CD4-positive, alpha-beta memory T cell (primary cell): ENCODE data around the gene ENG. TPM values are rescaled to one million over a fixed set of nuclear protein-coding genes. Genes with fewer than 3 reads are reported as not detected.

Source experiments
- CTCF ChIA-PET: fragments of 350-600 bp; sonication (Branson Sonifier 250); formaldehyde crosslinking; loops from one replicate; lab custom pipeline; 2021; ENCODE audit warnings: inconsistent platforms; ENCODE audit not compliant: partially characterized antibody; lab: Charles Lee
- POLR2A ChIA-PET: fragments of 350-600 bp; sonication (Branson Sonifier 250); formaldehyde crosslinking; loops from one replicate; lab custom pipeline; 2021; ENCODE audit not compliant: partially characterized antibody; lab: Charles Lee
- DNase-seq, 5 donors: peaks; one replicate each; pipeline versions ENCODE4 v3.0.0 to v3.0.0-alpha.2; 2020 to 2022; ENCODE audit warnings: mixed read lengths in 1 of 5
- H3K27ac ChIP-seq: one replicate; pipeline ENCODE4 v1.7.0; 2013; ENCODE audit warnings: low read depth, low read length
- H3K27me3 ChIP-seq: 2 replicates; pipeline ENCODE4 v1.7.0; 2013; ENCODE audit warnings: mild to moderate bottlenecking, low read length, moderate library complexity; ENCODE audit not compliant: insufficient read depth
- H3K36me3 ChIP-seq: 2 replicates; pipeline ENCODE4 v1.7.0; 2013; ENCODE audit warnings: mild to moderate bottlenecking, low read length, moderate library complexity; ENCODE audit not compliant: insufficient read depth
- H3K4me1 ChIP-seq: 2 replicates; pipeline ENCODE4 v1.7.0; 2013; ENCODE audit warnings: mild to moderate bottlenecking, low read length, moderate library complexity; ENCODE audit not compliant: insufficient read depth
- H3K4me3 ChIP-seq, 2 donors: one replicate each; pipeline ENCODE4 v1.7.0; 2013; ENCODE audit warnings: low read length in 2 of 2, mild to moderate bottlenecking in 1 of 2
- H3K9me3 ChIP-seq, 2 donors: one replicate each; pipeline ENCODE4 v1.7.0; 2013; ENCODE audit warnings: low read length in 2 of 2, control low read depth in 1 of 2; ENCODE audit not compliant: control insufficient read depth in 1 of 2
- H3K27ac Mint-ChIP-seq, 7 donors: one replicate each; pipeline ENCODE4 v1.8.0; 2020 to 2021; ENCODE audit warnings: mixed read lengths in 7 of 7, mild to moderate bottlenecking in 6 of 7, inconsistent platforms in 3 of 7, moderate library complexity in 3 of 7
- H3K27me3 Mint-ChIP-seq, 2 donors: one replicate each; pipeline ENCODE4 v1.8.0; 2020 to 2021; ENCODE audit warnings: mixed read lengths in 2 of 2
- H3K36me3 Mint-ChIP-seq, 2 donors: one replicate each; pipeline ENCODE4 v1.8.0; 2020 to 2021; ENCODE audit warnings: mixed read lengths in 2 of 2, inconsistent platforms in 1 of 2, mild to moderate bottlenecking in 1 of 2
- H3K4me1 Mint-ChIP-seq, 4 donors: one replicate each; pipeline ENCODE4 v1.8.0; 2020 to 2021; ENCODE audit warnings: mixed read lengths in 4 of 4, mild to moderate bottlenecking in 1 of 4
- H3K4me3 Mint-ChIP-seq, 8 donors: one replicate each; pipeline ENCODE4 v1.8.0; 2020 to 2021; ENCODE audit warnings: mixed read lengths in 8 of 8, mild to moderate bottlenecking in 7 of 8, moderate library complexity in 6 of 8, inconsistent platforms in 3 of 8
- H3K9me3 Mint-ChIP-seq, 8 donors: one replicate each; pipeline ENCODE4 v1.8.0; 2020 to 2021; ENCODE audit warnings: mixed read lengths in 8 of 8, mild to moderate bottlenecking in 5 of 8, inconsistent platforms in 3 of 8, moderate library complexity in 1 of 8
- intact Hi-C: fragments of 100-400 bp; cut with micrococcal nuclease; formaldehyde crosslinking; loops from one replicate; pipeline ENCODE4 v1.15.1; 2023
- polyA plus RNA-seq, 2 donors: library from polyadenylated mRNA; unstranded; fragments of 300-500 nt; fragmentation: Illumina TruSeq; gene quantifications; one replicate each; pipeline ENCODE4 v1.2.3, GENCODE V29; 2021
- total RNA-seq, 2 experiments: library from RNA; stranded (reverse); gene quantifications; one replicate each; pipeline ENCODE4 v1.2.3, GENCODE V29; 2021

Gene ENG
- total and polyA plus RNA-seq, 4 experiments from 2014 or later = 2.0 to 13.8 (median 8.9) TPM

- Mint-ChIP-seq H3K9me3 (no peaks in the 10 kb centered on the region), H3K4me1 (peaks cover 15 to 52% (median 34%) of the 10 kb centered on the region in 4 donors), H3K27me3 (peaks cover 0 to 2% of the 10 kb centered on the region in 2 donors), H3K36me3 (peaks cover 0 to 2% of the 10 kb centered on the region in 2 donors), H3K4me3 (no peak overlapping the region), H3K27ac (peak overlapping the region in 2 of 7 donors; percentile 41 to 43)
- Histone ChIP-seq H3K27me3 (no peaks in the 10 kb centered on the region), H3K36me3 (no peaks in the 10 kb centered on the region), H3K4me1 (peaks cover 48% of the 10 kb centered on the region), H3K27ac (no peak overlapping the region), H3K4me3 (no peak overlapping the region), H3K9me3 (no peaks in the 10 kb centered on the region)
- intact Hi-C loops = no loop called here
- ChIA-PET POLR2A (no interaction called here), CTCF (no interaction called here)
- no peak for DNase-seq
These were observed 2.8 kb upstream of the ENG start for GRCh38 chr9:127857278-127857677.

- Mint-ChIP-seq H3K4me1 (peaks cover 17 to 52% (median 33%) of the 10 kb centered on the region in 4 donors), H3K4me3 (no peak overlapping the region), H3K27me3 (peaks cover 0 to 2% of the 10 kb centered on the region in 2 donors), H3K27ac (peak overlapping the region in 2 of 7 donors; percentile 15 to 36), H3K9me3 (no peaks in the 10 kb centered on the region), H3K36me3 (peaks cover 0 to 2% of the 10 kb centered on the region in 2 donors)
- Histone ChIP-seq H3K27me3 (no peaks in the 10 kb centered on the region), H3K36me3 (no peaks in the 10 kb centered on the region), H3K9me3 (no peaks in the 10 kb centered on the region), H3K4me3 (no peak overlapping the region), H3K27ac (no peak overlapping the region), H3K4me1 (peaks cover 48% of the 10 kb centered on the region)
- intact Hi-C loops = no loop called here
- DNase-seq = no peak
- ChIA-PET CTCF (no interaction called here), POLR2A (interaction anchor here (0.6 to 2.0 kb wide), 4 partner anchors 48 to 168 kb away, joined by 3 to 6 read pairs (median 4); partner anchors contain the start of genes CDK9 and FPGS)
These were observed 2.3 kb upstream of the ENG start for GRCh38 chr9:127856729-127857116.

- DNase-seq = no peak
- peaks cover 0 to 2% of the 10 kb centered on the region in 2 donors for H3K36me3 Mint-ChIP-seq
- no peaks in the 10 kb centered on the region for H3K9me3 Mint-ChIP-seq
- peak overlapping the region in 3 of 8 donors; percentile 27 to 50 (median 29) for H3K4me3 Mint-ChIP-seq
- ChIA-PET CTCF (interaction anchor here (1.0 to 1.3 kb wide), 2 partner anchors 10 to 37 kb away, joined by 3 read pairs; no protein-coding TSS in a partner anchor), POLR2A (interaction anchor here (0.6 to 2.0 kb wide), 7 partner anchors 17 to 168 kb away, joined by 3 to 6 read pairs (median 3); partner anchors contain the start of genes CDK9 and FPGS)
- Histone ChIP-seq H3K4me3 (no peak overlapping the region), H3K36me3 (no peaks in the 10 kb centered on the region), H3K27ac (no peak overlapping the region), H3K27me3 (no peaks in the 10 kb centered on the region), H3K9me3 (no peaks in the 10 kb centered on the region), H3K4me1 (peaks cover 43% of the 10 kb centered on the region)
- H3K27me3 Mint-ChIP-seq = peaks cover 0 to 2% of the 10 kb centered on the region in 2 donors
- intact Hi-C loops = no loop called here
- H3K27ac Mint-ChIP-seq = peak overlapping the region; percentile 15 to 79 (median 69)
- H3K4me1 Mint-ChIP-seq = peaks cover 12 to 49% (median 28%) of the 10 kb centered on the region in 4 donors
These were observed 1.8 kb upstream of the ENG start for GRCh38 chr9:127856094-127856728.

- Histone ChIP-seq H3K4me3 (no peak overlapping the region), H3K27ac (no peak overlapping the region), H3K27me3 (no peaks in the 10 kb centered on the region), H3K9me3 (no peaks in the 10 kb centered on the region), H3K36me3 (no peaks in the 10 kb centered on the region), H3K4me1 (peaks cover 36% of the 10 kb centered on the region)
- DNase-seq = no peak
- H3K9me3 Mint-ChIP-seq = peaks cover 0 to 2% (median under 1%) of the 10 kb centered on the region in 8 donors
- peaks cover 8 to 42% (median 26%) of the 10 kb centered on the region in 4 donors for H3K4me1 Mint-ChIP-seq
- intact Hi-C loops = no loop called here
- peaks cover 2 to 4% of the 10 kb centered on the region in 2 donors for H3K36me3 Mint-ChIP-seq
- peak overlapping the region in 6 of 8 donors; percentile 12 to 69 (median 38) for H3K4me3 Mint-ChIP-seq
- POLR2A ChIA-PET = interaction anchor here (0.6 to 2.0 kb wide), 8 partner anchors 10 to 71 kb away, joined by 3 to 6 read pairs (median 4); partner anchors contain the start of gene FPGS
- H3K27ac Mint-ChIP-seq = peak overlapping the region in 6 of 7 donors; percentile 46 to 90 (median 72)
- peaks cover 0 to 2% of the 10 kb centered on the region in 2 donors for H3K27me3 Mint-ChIP-seq
- CTCF ChIA-PET = interaction anchor here (0.7 to 4.4 kb wide), 5 partner anchors 9 to 38 kb away, joined by 3 to 21 read pairs (median 3); no protein-coding TSS in a partner anchor
These were observed 1.1 kb upstream of the ENG start for GRCh38 chr9:127855522-127855921.

GRCh38 chr9:127854960-127855359 lies 502 bp upstream of the ENG start:
- Histone ChIP-seq H3K4me3 (peak overlapping the region in 1 of 2 donors; percentile 6), H3K27ac (no peak overlapping the region), H3K9me3 (peaks cover 0 to 3% of the 10 kb centered on the region in 2 donors), H3K36me3 (no peaks in the 10 kb centered on the region), H3K27me3 (no peaks in the 10 kb centered on the region), H3K4me1 (peaks cover 33% of the 10 kb centered on the region)
- DNase-seq = no peak
- CTCF ChIA-PET = interaction anchor here (0.7 to 4.4 kb wide), 5 partner anchors 10 to 38 kb away, joined by 3 to 21 read pairs (median 3); no protein-coding TSS in a partner anchor
- Mint-ChIP-seq H3K4me1 (peaks cover 6 to 39% (median 26%) of the 10 kb centered on the region in 4 donors), H3K27me3 (peaks cover 0 to 2% of the 10 kb centered on the region in 2 donors), H3K9me3 (peaks cover 0 to 6% (median 2%) of the 10 kb centered on the region in 8 donors), H3K36me3 (peaks cover 5% of the 10 kb centered on the region in 2 donors), H3K27ac (peak overlapping the region in 5 of 7 donors; percentile 37 to 88 (median 57)), H3K4me3 (peak overlapping the region in 7 of 8 donors; percentile 21 to 87 (median 39))
- POLR2A ChIA-PET = interaction anchor here (0.9 to 2.0 kb wide), 9 partner anchors 8 to 79 kb away, joined by 3 to 8 read pairs (median 4); partner anchors contain the start of gene FPGS
- intact Hi-C loops = no loop called here

GRCh38 chr9:127853312-127854183 lies 910 bp downstream of the ENG start:
- Histone ChIP-seq H3K4me3 (peak overlapping the region; percentile 21 to 54), H3K36me3 (no peaks in the 10 kb centered on the region), H3K27me3 (no peaks in the 10 kb centered on the region), H3K9me3 (peaks cover 0 to 16% of the 10 kb centered on the region in 2 donors), H3K4me1 (peaks cover 33% of the 10 kb centered on the region), H3K27ac (peak overlapping the region; percentile 51)
- H3K9me3 Mint-ChIP-seq = peaks cover 0 to 19% (median 12%) of the 10 kb centered on the region in 8 donors
- peak in 1 of 5 donors; percentile 10 for DNase-seq
- ChIA-PET CTCF (interaction anchor here (0.9 to 4.4 kb wide), 4 partner anchors 10 to 59 kb away, joined by 3 to 21 read pairs (median 6); no protein-coding TSS in a partner anchor), POLR2A (interaction anchor here (0.9 to 1.5 kb wide), 7 partner anchors 10 to 77 kb away, joined by 3 to 8 read pairs (median 4); partner anchors contain the start of genes CDK9, FPGS and SH2D3C)
- peaks cover 6 to 39% (median 26%) of the 10 kb centered on the region in 4 donors for H3K4me1 Mint-ChIP-seq
- H3K27me3 Mint-ChIP-seq = peaks cover 0 to 2% of the 10 kb centered on the region in 2 donors
- peak overlapping the region; percentile 85 to 90 (median 88) for H3K4me3 Mint-ChIP-seq
- intact Hi-C loops = no loop called here
- H3K36me3 Mint-ChIP-seq = peaks cover 12 to 16% of the 10 kb centered on the region in 2 donors
- peak overlapping the region; percentile 47 to 94 (median 91) for H3K27ac Mint-ChIP-seq
